ENCODE measurements around the gene STMND1. TPM values are rescaled to one million over a fixed set of nuclear protein-coding genes. Genes with fewer than 3 reads are reported as not detected.

The STMND1 gene
- total RNA-seq, 1 donor from 2014 or later = not detected

DNA sequence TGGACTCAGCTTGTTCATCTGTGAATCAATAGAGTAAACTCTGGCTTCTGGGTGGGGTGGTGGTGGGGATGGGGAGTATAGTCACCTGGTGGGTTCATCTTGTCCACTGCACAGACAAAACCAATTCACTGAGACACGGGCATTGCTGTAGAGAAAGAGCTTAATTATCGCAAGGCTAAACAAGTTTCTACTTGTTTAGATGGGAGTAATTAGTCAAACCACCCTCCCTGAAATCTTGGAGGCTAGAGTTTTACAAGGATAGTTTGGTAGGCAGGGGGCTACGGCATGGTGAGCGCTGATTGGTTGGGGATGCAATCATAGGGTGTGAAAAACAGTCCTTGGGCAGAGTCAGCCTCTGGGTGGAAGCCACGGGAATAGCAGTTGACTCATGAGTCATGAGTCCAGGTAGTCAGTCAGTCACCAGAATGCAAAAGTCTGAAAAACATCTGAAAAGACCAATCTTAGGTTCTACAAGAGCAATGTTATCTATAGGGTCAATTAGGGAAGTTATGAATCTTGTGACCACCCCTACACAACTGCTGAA, 77.8 kb downstream of the STMND1 start:
- no peak for TF ChIP-seq CTCF (IDR thresholded peaks at IDR 0.05; ENCODE audit: insufficient read depth, low read length, severe bottlenecking)
- Histone ChIP-seq H3K27me3 (ENCODE audit: control insufficient read depth, insufficient read depth, low read length) (no peaks in the 10 kb centered on the region), H3K4me3 (ENCODE audit: low read depth, low read length) (no peak overlapping the region), H3K36me3 (ENCODE audit: control insufficient read depth, insufficient read depth, low read length) (no peaks in the 10 kb centered on the region)
- FAIRE-seq (no peak), DNase-seq (ENCODE audit: low read depth) (peak; percentile 56)

Other genes starting within 250 kb of the STMND1 start
- 0.13 and 0.26 TPM in 2 replicates for gene RBM24, start 179.3 kb downstream of the STMND1 start, total RNA-seq

All from bronchial epithelial cell (primary cell).